IPS-11a (cell line): ENCODE data around the gene ATG9B.
A peak's percentile ranks its signal among the peaks of the same experiment; 100 is the strongest.
"Not testable (repeated sequence)": the region's sequence is repeated elsewhere in the genome, so short reads cannot be mapped to it uniquely, and the experiment has no call there.

Experiments
- H3K4me3 ChIP-seq: one replicate; pipeline ENCODE4 v1.5.1; 2013; ENCODE audit warnings: low read depth, low read length, control low read depth

The ATG9B gene

GRCh38 chr7:151058781-151059366 is 34.6 kb upstream of the ATG9B start:
- peak overlapping the region; percentile 62 for H3K4me3 ChIP-seq

- peak overlapping the region; percentile 76 for H3K4me3 ChIP-seq
These were observed 33.9 kb upstream of the ATG9B start for GRCh38 chr7:151057989-151058780.

DNA sequence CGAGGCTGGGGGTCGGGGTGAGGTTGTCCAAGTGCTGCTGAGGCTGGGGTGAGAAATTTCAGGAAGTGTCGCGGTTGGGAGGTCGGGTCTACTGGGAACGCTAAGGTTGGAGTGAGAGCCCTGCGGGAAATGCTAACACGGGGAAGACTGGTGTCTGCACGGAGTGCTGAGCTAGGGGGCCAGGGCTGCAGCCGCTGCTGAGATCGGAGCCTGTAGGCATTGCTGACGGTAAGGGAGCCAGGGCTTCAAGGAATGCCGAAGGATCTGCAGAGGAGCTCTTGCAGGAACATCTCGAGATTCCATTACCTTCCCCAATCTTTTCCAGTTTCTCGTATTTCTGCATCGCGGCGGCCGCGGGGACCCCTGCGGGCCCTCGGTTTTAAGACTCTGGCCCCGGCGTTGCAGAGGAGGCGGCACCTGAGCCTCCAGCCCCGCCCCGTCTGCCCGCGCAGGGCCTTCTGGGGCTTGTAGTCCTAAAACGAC is 33.3 kb upstream of the ATG9B start, which contains the start of gene CDK5:
TSS of gene CDK5 (minus strand) at position 392 of the 483 bp plus-strand sequence. CDS start at position 343, 49 bp downstream.
- H3K4me3 ChIP-seq, result peak within 1 kb of the TSS; percentile 76

DNA sequence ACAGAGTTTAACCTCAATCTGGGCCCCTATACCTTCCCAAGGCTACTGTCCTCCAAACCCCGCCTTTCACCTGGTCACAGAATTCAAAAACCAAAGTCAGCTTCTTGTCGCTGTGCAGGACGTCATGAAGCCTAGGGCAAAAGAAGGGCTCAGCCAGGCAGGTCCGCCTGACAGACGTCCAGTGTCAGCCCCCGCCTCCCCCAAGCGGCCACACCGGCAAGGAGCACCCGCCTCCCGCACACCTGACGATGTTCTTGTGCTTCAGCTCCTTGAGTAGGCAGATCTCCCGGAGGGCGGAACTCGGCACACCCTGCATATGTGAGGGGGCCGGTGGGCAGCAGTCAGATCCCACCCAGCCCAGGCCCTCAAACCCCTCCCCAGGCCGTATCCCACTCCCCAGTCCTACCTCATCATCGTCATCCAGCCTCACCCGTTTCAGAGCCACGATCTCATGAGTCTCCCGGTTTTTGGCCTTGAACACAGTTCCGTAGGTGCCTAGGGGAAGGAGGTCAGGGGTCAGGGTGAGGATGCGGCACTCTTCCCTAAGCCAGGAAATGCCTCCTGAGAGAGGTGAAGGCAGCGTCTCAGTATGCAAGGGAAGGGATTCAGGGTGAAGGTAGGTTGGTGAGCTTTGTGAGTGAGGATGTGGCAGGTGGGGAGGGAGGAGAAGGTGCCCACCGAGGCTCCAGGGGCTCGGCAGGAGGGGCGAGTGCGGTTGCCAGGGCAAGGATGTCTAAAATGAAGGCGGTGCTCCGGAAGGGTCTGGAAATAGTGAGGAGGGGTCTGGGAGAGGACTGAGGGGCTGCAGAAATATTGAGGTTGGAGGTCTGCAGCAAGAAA is 32.6 kb upstream of the ATG9B start:
- H3K4me3 ChIP-seq, result peak overlapping the region; percentile 76

DNA sequence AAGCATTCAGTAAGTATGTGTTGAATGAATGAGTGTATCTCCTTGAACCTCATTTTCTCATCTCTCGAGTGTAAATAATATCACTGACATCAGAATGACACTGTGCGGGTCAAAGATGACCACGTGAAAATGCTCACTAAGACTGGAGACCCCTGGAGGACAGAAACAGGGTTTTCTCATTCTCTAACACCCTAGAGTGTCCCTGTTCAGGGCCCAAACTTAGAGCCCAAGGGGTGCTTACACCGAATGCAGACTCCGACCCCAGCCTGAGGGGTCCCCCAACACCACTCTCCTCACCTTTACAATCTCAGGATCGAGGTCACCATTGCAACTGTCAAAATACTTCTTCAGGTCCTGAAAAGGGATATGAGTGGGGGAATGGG is 32.0 kb upstream of the ATG9B start:
- no peak overlapping the region for H3K4me3 ChIP-seq

DNA sequence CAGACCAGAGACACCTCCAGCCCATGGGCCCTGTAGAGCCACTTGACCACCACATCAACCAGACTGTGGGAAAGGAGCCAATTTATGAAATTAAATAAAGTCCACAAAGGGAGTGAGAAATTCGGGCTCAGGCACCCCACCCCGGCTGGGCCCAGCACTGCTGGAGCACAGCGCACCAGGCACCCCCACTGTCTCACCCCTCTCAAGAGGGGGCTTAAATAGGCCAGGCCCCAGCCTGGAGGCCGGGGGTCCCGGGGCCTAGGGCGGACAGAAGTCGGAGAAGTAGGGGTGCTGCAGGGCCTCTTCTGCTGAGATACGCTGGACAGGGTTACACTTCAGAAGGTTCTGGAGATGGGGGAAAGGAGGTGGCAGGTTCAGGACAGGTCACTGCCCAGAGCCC is 29.5 kb upstream of the ATG9B start:
- no peak overlapping the region for H3K4me3 ChIP-seq

DNA sequence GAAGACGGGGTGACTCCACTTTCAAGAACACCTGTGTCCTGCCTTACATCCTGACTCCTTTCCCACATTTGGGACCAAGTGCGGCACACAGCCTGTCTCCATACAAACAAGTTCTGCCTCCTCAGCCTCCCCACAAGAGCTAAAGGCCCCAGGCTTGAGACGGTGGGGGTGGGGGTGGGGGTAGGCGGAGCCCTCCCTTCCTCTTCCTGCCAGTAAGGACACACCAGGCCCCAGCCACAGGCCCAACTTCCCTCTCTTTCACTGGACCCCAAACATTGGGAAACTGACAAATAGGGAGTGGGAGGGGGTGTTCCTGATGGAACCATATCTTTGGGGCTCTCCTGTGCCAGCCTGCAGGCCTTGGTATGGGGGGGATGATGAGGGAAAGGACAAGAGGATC is 28.8 kb upstream of the ATG9B start:
- no peak overlapping the region for H3K4me3 ChIP-seq

GRCh38 chr7:151051108-151051507 is 26.8 kb upstream of the ATG9B start:
- H3K4me3 ChIP-seq, result no peak overlapping the region

DNA sequence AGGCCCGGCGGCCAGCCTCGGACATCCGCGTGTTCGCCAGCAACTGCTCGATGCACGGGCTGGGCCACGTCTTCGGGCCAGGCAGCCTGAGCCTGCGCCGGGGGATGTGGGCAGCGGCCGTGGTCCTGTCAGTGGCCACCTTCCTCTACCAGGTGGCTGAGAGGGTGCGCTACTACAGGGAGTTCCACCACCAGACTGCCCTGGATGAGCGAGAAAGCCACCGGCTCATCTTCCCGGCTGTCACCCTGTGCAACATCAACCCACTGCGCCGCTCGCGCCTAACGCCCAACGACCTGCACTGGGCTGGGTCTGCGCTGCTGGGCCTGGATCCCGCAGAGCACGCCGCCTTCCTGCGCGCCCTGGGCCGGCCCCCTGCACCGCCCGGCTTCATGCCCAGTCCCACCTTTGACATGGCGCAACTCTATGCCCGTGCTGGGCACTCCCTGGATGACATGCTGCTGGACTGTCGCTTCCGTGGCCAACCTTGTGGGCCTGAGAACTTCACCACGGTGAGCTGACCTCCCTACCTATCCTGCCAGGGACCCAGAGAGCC is 24.7 kb upstream of the ATG9B start:
- H3K4me3 ChIP-seq, result no peak overlapping the region

DNA sequence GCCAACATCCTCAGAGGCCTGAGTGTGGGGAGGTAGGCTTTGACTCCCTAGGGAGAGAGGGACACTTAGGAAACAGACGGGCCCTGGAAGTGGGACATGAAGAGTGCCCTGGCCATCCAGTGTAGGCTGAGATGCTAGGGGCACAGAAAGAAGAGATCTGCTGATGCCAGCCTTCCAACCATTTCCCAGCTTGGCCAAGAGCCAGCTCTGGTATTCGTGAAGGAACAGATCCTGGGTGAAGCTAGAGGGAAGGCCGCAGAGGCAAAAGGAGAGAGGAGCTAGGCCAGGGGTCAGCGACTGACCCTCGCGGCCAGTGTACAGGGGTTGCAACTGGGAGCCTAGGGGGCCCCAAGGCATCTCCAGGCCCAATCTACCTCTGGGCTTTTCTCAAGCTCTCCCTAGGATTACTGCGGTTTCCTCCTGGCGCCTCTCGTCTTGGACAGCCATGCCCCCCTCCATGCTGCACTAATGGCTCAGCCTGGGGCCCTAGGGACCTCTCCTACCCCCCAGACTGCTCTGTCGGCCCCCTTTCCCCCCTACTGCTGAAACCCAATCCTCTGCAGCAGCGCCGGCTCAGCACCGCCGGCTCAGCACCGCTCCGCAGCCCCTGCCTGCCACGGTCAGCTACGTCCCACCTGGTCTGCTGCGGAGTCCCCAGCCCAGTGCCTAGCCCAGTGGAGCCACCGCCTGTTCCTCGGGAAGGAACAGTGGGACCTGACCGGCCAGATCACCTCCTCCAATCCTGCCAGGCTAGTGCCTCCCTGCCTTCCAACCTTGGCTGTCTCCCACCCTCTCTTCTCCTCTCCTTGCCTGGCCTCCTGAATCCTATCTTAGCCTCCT is 23.9 kb upstream of the ATG9B start, which contains the start of gene ASIC3:
TSS of gene ASIC3 (plus strand) at position 556 of the 840 bp plus-strand sequence. CDS start 355 bp downstream, outside the sequence.
- H3K4me3 ChIP-seq, result no peak within 1 kb of the TSS

DNA sequence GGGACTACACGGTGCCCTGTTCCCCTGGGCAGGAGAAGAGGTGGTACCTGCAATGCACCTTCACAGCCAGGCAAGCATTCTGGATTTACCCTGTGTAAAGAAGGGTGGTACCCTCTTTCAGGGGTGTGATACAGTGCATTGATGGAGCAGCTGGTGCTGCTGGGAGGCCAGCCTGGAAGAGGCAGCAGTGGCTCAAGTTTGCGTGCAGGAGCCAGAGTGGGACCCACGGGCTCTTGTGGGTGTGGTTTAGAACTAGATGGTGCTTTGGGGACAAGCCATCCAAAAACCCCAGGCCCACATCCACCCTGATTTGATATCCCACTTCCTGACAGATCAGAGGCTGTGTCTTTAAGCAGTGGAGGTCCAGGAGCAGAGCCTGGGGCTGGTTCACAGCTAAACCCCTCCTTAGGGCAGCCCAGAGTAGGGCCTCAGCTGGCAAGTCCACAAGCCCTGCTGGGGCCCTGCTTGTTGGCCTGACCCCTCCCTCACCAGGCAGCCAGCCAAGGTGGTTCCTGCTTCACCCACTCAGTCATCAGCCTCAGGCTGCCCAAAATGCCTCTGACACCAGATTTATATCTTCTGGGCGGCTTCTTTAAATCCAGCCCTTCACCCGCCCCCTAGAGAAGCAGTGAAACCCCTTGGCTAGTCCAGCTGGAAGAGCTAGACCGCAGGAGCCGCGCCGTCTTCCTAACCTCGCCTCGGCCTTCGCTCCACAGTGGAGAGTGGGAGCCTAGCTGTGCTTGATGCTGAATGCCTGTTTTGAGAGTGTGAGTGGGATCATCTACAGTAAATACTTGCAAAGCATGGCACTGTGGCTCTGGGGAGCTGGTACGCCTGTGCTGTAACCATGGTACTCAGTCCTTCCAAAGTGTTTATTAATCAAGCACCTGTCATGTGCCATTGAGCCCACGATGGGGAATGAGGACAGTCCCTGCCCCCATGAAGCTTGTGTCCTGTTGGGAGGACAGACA is 22.6 kb upstream of the ATG9B start:
- H3K4me3 ChIP-seq, result no peak overlapping the region

DNA sequence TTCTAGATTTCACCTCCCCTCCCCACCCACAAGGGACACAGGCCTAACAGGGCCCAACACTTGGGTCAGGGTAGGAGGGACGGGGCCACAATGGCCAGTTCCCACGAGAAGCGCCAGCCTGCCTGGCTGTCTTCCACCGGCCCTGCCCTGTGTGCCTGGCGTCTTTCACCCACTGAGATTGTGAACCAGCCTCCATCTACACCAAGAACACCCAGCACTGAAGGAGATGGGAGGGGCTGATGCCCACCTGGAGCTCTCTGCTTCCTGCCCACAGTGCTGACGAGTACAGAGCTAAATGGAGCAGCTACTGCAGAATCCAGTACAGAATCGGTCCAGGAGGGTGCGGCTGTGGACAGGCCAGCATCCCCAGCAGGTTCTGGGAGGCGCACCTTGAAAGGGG is 21.7 kb upstream of the ATG9B start:
- H3K4me3 ChIP-seq, result no peak overlapping the region

DNA sequence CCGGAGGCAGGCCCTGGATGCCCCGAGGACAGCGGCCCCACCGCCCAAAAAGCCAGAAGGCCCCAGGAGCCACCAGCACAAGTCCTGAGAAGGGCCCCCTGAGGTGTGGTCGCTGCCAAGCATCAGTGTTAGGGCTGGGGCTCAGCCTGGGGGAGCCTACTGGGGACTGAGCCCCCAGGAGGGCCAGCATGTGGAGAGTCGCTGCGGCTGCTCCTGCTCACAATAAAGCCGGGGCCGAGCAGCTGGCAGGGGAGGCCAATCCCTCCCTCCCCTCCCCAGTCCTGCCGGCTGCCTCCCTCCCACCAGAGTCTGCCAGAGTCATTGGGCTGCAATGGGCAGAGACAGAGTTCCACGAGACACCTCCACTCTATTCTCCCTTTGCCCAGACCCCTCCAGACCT is 21.0 kb upstream of the ATG9B start:
- no peak overlapping the region for H3K4me3 ChIP-seq

GRCh38 chr7:151043959-151044358 is 19.7 kb upstream of the ATG9B start:
- H3K4me3 ChIP-seq, result no peak overlapping the region

DNA sequence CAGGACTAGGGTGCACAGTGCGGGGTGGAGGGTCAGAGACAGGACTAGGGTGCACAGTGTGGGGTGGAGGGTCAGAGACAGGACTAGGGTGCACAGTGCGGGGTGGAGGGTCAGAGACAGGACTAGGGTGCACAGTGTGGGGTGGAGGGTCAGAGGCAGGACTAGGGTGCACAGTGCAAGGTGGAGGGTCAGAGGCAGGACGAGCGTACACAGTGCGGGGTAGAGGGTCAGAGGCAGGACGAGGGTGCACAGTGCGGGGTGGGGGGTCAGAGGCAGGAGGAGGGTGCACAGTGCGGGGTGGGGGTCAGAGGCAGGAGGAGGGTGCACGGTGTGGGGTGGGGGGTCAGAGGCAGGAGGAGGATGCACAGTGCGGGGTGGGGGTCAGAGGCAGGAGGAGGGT is 19.2 kb upstream of the ATG9B start:
- H3K4me3 ChIP-seq, result not testable (repeated sequence)

GRCh38 chr7:151040616-151041375 is 16.5 kb upstream of the ATG9B start:
- H3K4me3 ChIP-seq, result no peak overlapping the region

DNA sequence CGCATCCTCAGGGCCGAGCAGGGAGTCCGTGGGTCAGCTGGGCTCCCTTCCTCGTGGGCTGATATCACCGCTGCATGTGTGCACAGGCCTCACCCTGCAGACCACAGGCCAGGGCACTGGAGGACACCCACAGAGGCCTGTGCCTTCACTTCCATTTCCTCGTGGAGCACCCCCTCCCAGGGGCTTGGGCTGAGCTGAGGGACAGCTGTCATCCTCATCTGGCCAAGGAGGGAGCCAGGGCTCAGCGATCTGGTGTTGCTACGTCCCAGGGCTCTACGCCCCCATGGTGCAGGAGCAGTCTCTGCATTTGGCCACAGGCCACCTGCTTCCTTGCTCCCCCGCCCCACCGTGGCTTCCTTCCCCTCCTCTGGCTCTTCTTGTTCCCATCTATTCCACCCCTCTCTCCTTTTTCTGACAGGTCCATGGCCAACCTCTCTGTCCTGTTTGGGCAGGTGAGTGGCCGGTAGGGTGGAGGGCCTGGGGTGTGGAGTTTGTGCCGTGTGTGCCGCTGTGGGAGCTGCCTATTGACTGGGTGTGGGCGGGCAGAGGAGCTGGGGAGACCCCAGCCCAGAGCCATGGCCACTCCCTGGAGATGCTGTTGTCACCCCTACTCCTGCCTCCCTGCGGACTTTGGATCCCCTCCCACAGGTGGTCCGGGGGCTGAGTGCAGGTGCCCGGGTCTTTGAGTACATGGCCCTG is 15.7 kb upstream of the ATG9B start:
- no peak overlapping the region for H3K4me3 ChIP-seq
